Fibroblast of skin of abdomen (primary cell): ENCODE data around the gene INO80D.
"Not testable (repeated sequence)": the region's sequence is repeated elsewhere in the genome, so short reads cannot be mapped to it uniquely, and the experiment has no call there.

Experiments
- DNase-seq: peaks from one replicate; pipeline ENCODE4 v3.0.0-alpha.2; 2013

Gene INO80D

DNA sequence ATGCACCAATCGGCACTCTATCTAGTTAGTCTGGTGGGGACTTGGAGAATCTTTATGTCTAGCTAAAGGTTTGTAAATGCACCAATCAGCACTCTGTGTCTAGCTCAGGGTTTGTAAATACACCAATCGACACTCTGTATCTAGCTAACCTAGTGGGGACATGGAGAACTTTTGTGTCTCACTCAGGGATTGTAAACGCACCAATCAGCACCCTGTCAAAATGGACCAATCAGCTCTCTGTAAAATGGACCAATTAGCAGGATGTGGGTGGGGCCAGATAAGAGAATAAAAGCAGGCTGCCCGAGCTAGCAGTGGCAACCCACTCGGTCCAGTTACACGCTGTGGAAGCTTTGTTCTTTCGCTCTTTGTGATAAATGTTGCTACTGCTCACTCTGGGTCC is 108.3 kb downstream of the INO80D start:
- DNase-seq: not testable (repeated sequence)

DNA sequence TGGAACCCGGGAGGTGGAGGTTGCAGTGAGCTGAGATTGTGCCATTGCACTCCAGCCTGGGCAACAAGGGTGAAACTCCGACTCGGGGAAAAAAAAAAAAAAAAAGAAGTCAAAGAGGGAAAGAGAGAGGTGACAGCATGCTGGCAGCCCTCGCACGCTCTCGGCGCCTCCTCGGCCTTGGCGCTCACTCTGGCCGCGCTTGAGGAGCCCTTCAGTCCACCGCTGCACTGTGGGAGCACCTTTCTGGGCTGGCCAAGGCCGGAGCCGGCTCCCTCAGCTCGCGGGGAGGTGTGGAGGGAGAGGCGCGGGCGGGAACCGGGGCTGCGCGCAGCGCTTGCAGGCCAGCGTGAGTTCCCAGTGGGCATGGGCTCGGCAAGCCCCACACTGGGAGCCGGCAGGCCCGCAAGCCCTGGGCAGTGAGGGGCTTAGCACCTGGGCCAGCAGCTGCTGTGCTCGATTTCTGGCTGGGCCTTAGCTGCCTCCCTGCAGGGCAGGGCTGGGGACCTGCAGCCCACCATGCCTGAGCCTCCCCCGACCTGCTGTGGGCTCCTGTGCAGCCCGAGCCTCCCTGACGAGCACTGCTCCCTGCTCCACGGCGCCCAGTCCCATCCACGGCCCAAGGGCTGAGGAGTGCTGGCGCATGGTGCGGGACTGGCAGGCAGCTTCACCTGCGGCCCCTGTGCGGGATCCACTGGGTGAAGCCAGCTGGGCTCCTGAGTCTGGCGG is 108.9 kb downstream of the INO80D start:
- not testable (repeated sequence) for DNase-seq

GRCh38 chr2:205976120-205976814 is 109.7 kb downstream of the INO80D start:
- no peak for DNase-seq

DNA sequence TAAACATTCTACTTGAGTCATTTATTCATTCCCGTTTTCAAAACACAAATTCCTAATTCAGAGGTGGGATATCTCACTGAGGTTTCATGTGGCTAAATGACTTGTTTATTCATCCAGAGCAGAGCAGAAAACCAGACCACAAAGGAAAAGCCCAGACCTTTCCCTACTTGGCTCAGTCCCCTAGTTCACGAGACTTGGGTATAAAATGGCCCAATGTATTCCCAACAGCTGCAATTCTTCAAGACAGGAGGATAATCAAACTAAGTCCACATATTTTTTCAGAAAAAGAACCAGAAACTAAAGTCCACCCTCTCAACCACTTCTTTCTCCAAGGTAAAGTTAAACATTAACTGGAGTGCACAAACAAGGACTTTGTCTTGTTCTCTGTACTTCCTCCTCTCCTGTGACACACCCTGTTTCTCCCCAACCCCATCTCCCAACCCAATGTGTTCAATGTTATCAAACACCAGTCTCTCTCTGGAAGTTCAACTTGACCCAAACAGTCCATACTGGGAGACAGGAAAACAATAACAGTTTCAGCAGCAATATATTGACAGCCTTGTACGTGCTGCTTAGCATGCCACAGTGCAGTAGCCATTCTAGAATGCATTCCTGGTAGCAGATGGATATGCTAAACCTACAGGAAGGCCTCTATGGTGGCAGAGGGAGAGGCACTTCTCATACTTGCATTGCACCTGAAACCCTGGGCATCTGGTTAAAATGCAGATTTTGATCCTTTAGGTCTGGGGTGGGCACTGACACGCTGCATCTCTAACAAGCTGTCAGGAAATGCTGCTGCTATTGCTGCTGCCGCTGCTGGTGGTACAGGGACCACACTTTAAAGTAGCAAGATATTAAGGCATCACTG is 110.7 kb downstream of the INO80D start:
- DNase-seq: no peak

GRCh38 chr2:205972113-205972512 is 113.9 kb downstream of the INO80D start:
- no peak for DNase-seq

- DNase-seq: no peak
Observed at GRCh38 chr2:205970348-205970747, 115.6 kb downstream of the INO80D start.

DNA sequence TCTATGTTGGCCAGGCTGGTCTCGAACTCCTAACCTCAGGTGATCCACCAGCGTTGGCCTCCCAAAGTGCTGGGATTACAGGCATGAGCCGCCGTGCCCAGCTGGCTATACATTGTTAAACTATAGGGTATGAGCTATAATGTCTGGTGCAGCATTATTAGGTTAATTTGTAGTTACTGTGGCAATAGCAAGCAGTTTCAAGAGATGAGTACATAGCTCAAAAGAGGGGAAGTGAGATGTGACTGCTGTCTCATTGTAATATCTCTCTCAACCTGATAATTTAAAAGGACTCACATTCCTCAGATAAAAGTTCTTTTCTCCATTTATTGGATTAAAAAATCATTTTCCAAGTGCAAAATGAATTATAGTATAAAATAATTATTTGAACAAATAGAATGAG is 116.4 kb downstream of the INO80D start:
- DNase-seq: no peak

GRCh38 chr2:205967391-205968075 is 118.4 kb downstream of the INO80D start:
- DNase-seq: no peak

DNA sequence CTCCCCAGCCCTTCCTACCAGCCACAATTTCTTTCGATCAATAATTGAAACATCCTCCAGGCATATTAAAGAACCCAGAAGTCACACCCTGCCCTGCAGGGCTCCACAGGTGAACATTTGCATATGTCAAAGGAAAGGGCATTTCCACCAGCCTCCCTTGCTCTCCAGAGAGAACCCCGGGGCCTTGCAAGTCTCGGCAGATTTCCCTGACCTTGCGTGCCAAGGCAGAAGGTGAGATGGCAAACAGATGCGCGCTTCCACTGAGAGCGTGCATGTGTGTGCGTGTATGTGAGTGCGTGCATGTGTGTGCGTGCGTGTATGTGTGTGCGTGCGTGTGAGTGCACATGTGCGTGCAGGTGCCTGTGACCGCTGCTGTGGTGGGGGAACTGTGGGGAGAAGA is 120.3 kb downstream of the INO80D start:
- DNase-seq: no peak

GRCh38 chr2:205964111-205964761 is 121.7 kb downstream of the INO80D start:
- no peak for DNase-seq

DNA sequence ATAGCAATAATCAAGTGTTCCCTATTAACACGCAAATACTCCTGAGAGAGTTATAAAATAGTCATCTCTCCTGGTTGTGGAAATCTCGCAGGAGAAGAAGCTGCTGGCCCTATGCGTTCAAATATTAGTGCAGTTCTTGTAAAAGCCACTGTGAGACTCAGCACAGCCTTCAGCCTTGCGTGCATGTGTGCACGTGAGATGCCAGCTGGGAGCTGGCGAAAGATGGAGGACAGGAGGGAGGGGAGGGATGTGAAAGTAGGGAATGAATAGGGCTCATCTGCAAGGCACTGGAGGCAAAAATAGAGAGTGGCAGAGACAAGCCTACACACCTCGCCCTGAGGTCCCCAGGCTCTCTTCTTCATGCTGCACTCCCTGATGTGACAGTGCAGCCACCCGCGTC is 126.5 kb downstream of the INO80D start:
- no peak for DNase-seq

DNA sequence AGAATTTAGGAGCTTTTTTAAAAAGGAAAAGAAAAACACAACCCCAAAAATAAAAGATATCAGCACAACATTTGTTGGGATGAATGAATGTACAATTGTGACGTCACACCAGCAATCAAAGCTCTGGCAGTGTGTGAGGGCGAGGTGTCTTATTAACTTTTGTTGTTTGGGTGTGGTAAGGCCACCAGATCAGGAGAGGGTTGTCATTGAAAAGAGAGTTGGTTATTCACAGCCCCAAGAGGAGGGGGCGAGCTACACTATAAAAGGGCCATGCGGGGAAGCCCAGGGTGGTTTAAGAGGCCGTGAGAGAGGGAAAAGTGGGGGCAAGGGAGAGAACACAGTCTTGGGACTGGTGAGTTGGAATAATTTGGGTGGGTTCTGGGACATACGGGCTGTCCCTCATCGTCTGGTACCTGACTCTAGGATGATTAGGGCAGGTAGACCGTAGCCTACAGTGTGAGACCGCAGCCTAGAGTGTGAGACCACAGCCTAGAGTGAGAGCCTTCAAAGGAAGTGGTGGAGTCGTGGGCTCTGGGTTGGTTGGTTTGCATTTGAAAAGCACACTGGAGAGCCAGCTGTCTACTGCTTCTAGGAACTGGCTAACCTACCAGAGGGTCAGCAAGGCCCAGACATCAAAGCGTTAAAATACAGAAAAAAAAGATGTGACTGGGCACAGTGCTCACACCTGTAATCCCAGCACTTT is 128.4 kb downstream of the INO80D start:
- DNase-seq: no peak

DNA sequence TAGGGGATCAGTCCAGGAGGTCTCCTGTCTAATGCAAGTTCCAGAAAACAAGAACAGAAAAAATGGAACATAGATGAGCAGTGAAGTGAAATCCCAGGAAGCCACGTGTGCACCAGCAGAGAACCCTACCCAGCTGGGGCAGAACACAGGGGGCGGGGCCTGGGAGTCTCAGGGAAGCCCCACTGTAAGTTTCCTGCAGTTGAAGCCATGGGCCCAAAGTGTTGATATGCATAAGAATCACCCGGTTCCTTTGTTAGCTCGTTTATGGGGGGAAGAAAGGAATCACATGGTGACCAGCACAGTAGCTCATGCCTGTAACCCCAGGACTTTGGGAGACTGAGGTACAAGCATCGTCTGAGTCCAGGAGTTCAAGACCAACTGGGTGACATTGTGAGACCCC is 131.3 kb downstream of the INO80D start:
- no peak for DNase-seq

- DNase-seq: no peak
Observed at GRCh38 chr2:205952282-205952681, 133.7 kb downstream of the INO80D start.

DNA sequence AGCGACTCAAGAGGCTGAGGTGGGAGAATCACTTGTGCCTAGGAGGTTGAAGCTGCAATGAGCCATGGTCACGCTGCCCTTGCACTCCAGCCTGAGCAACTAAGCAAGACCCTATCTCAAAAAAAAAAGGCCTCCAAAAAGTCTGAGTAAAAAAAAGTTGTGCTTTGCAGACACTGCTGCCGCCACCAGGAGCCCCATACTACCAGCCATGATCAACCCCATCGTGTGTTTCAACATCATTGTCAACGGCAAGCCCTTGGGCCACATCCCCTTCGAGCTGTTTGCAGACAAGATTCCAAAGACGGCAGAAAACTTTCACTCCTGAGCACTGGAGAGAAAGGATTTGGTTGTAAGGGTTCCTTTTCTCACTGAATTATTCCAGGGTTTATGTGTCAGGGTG is 137.1 kb downstream of the INO80D start:
- DNase-seq: no peak

GRCh38 chr2:205948496-205948837 is 137.5 kb downstream of the INO80D start:
- DNase-seq: no peak

DNA sequence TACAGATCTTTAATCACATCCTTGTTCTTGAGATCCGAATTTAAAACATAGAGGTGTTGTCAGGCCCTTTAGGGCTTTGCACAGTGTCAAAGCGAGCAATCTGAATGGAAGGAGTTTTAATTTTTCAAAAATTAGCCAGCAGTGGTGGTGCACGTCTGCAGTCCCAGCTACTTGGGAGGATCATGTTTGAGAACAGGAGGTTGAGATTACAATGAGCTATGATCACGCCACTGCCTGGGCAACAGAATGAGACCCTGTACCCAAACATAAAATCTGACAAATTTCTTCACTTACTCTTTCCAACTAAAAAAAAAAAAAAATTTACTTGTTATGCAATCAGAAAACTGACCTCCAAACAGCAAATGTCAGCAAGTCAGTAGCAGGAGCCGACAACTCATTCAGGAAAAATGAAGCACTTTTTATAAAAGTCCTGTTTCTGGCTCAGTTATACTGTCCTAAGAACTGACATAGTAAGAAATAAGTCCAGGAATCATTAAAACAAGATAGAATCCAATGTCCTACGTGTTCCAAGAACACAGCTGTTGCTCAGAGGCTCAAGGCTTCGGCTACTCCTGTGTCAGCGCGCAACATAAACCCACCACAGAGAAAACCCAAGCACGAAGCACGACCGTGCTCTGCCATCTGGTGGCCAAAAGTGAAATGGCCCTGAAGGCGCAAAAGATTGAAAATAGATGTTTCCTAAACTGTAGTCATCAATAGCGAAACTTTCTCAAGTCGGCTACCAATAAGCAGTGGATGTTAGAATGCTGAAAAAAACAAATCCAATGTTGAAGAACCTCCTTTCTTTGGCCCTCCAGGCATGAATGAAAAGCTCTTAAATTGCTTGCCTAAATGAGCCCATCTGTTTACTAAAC is 138.1 kb downstream of the INO80D start:
- DNase-seq: peak; percentile 78

DNA sequence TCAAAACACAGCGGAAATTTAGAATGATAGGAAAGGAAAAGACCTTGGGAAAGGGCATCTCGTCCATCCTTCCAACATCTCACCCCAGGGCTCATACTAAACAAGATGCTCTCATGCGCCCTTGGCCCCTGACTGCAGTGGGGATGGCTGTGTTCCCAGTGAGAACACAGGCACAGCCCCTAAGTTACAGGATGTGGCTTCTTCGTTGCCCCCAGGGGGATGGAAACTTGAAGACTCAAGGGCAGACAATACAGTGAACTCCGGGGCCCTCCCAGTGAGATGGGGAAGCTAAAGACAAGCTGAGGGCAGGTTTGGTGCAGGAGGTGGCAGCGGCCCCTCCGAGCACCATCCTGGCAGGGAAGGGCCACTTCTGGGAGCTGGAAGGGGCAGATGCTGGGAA is 139.7 kb downstream of the INO80D start:
- DNase-seq: no peak
